SK-N-MC (cell line): ENCODE data around the gene SAMD11.

Experiments used
- DNase-seq: peaks from one replicate; pipeline ENCODE4 v3.0.0-alpha.2; 2011; ENCODE audit warnings: low read depth, low spot score
- H3K27ac ChIP-seq: fragments of 200-600 bp; sonication (generic); 2 replicates; pipeline ENCODE4 v1.5.1; 2016; ENCODE audit warnings: mixed run types
- H3K36me3 ChIP-seq: fragments of 200-600 bp; sonication (generic); 2 replicates; pipeline ENCODE4 v1.6.1; 2017; ENCODE audit warnings: antibody characterized with exemption, low read length, mixed read lengths; ENCODE audit not compliant: insufficient read depth
- H3K4me3 ChIP-seq: fragments of 200-600 bp; sonication (generic); 2 replicates; pipeline ENCODE4 v1.5.1; 2016
- H3K9ac ChIP-seq: fragments of 200-600 bp; sonication (generic); 2 replicates; pipeline ENCODE4 v1.8.0; 2017; ENCODE audit warnings: mixed run types, mixed read lengths; ENCODE audit not compliant: insufficient read length
- H3K9me3 ChIP-seq: fragments of 200-600 bp; sonication (generic); 2 replicates; pipeline ENCODE4 v1.6.1; 2017; ENCODE audit warnings: low read depth, mild to moderate bottlenecking, antibody characterized with exemption, low read length, moderate library complexity, mixed read lengths
- EZH2 ChIP-seq: fragments of 200-600 bp; sonication (generic); IDR thresholded peaks from one replicate; pipeline ENCODE4 v1.6.1; 2017; ENCODE audit warnings: antibody characterized with exemption
- FOXP2 ChIP-seq: optimal IDR thresholded peaks from 2 replicates; pipeline ENCODE3; 2011; ENCODE audit warnings: mild to moderate bottlenecking, moderate library complexity; ENCODE audit not compliant: insufficient read depth; ENCODE audit errors: extremely low read length, control extremely low read depth
- POLR2AphosphoS5 ChIP-seq: IDR thresholded peaks from 2 replicates; pipeline ENCODE4 v1.6.1; 2012; ENCODE audit warnings: mild to moderate bottlenecking, low read depth, low read length, borderline replicate concordance

The SAMD11 gene

GRCh38 chr1:952603-953002 lies 28.9 kb downstream of the SAMD11 start:
- no peak overlapping the region for H3K9ac ChIP-seq
- H3K36me3 ChIP-seq = peaks cover 91% of the 10 kb centered on the region

GRCh38 chr1:953524-954320 lies 30.0 kb downstream of the SAMD11 start:
- DNase-seq = no peak
- TF ChIP-seq POLR2AphosphoS5 = no peak
- TF ChIP-seq FOXP2 = no peak
- TF ChIP-seq EZH2 = no peak
- H3K9ac ChIP-seq = no peak overlapping the region
- peaks cover 89% of the 10 kb centered on the region for H3K36me3 ChIP-seq
- H3K9me3 ChIP-seq = no peaks in the 10 kb centered on the region
- no peak overlapping the region for H3K27ac ChIP-seq
- H3K4me3 ChIP-seq = no peak overlapping the region

More at GRCh38 chr1:952603-953002, 28.9 kb downstream of the SAMD11 start:
- no peak for DNase-seq
- Histone ChIP-seq H3K27ac (no peak overlapping the region), H3K4me3 (no peak overlapping the region), H3K9me3 (no peaks in the 10 kb centered on the region)
- TF ChIP-seq FOXP2 (no peak), POLR2AphosphoS5 (no peak), EZH2 (no peak)

GRCh38 chr1:954927-955326 lies 31.2 kb downstream of the SAMD11 start:
- TF ChIP-seq FOXP2 = no peak
- no peak for TF ChIP-seq POLR2AphosphoS5
- TF ChIP-seq EZH2 = no peak
- H3K4me3 ChIP-seq = no peak overlapping the region
- no peak overlapping the region for H3K9ac ChIP-seq
- DNase-seq = no peak
- no peak overlapping the region for H3K27ac ChIP-seq
- no peaks in the 10 kb centered on the region for H3K9me3 ChIP-seq
- peaks cover 79% of the 10 kb centered on the region for H3K36me3 ChIP-seq

- Histone ChIP-seq H3K9me3 (no peaks in the 10 kb centered on the region), H3K4me3 (no peak overlapping the region), H3K27ac (no peak overlapping the region), H3K9ac (no peak overlapping the region), H3K36me3 (peaks cover 73% of the 10 kb centered on the region)
- no peak for DNase-seq
- TF ChIP-seq EZH2 (no peak), FOXP2 (no peak), POLR2AphosphoS5 (no peak)
These were observed 31.8 kb downstream of the SAMD11 start for GRCh38 chr1:955474-955873.

GRCh38 chr1:956636-957035 lies 32.9 kb downstream of the SAMD11 start:
- no peaks in the 10 kb centered on the region for H3K9me3 ChIP-seq
- no peak overlapping the region for H3K27ac ChIP-seq
- no peak overlapping the region for H3K4me3 ChIP-seq
- no peak overlapping the region for H3K9ac ChIP-seq
- no peak for DNase-seq
- TF ChIP-seq FOXP2 = no peak
- TF ChIP-seq EZH2 = no peak
- TF ChIP-seq POLR2AphosphoS5 = no peak
- H3K36me3 ChIP-seq = peaks cover 62% of the 10 kb centered on the region

GRCh38 chr1:958823-959730 lies 35.4 kb downstream of the SAMD11 start, which contains the start of gene NOC2L:
Gene NOC2L (minus strand): TSS chr1:959256. CDS start chr1:959240, 16 bp downstream.
- Histone ChIP-seq H3K27ac (peak within 1 kb of the TSS; percentile 50; the same call in 1 of the 2 replicates), H3K9me3 (no peaks in the 10 kb centered on the region)
- TF ChIP-seq POLR2AphosphoS5 = peak; percentile 83
- TF ChIP-seq FOXP2 = no peak

GRCh38 chr1:959731-960362 lies 36.1 kb downstream of the SAMD11 start:
- TF ChIP-seq POLR2AphosphoS5 (no peak), EZH2 (no peak), FOXP2 (no peak)
- Histone ChIP-seq H3K9ac (peak overlapping the region; percentile 73), H3K36me3 (peaks cover 43% of the 10 kb centered on the region), H3K4me3 (peak overlapping the region; percentile 78), H3K27ac (peak overlapping the region; percentile 50; the same call in 1 of the 2 replicates), H3K9me3 (no peaks in the 10 kb centered on the region)
- no peak for DNase-seq

More at GRCh38 chr1:958823-959730, 35.4 kb downstream of the SAMD11 start, which contains the start of gene NOC2L:
- peaks cover 50% of the 10 kb centered on the region for H3K36me3 ChIP-seq
- peak within 1 kb of the TSS; percentile 93 for H3K9ac ChIP-seq
- DNase-seq = no peak
- peak within 1 kb of the TSS; percentile 78 for H3K4me3 ChIP-seq
